D721Med (cell line): ENCODE data around the gene GARIN5B.

Experiments used
- DNase-seq: peaks from one replicate; pipeline ENCODE4 v3.0.0; 2011; ENCODE audit warnings: low spot score; ENCODE audit not compliant: insufficient read length
- FAIRE-seq: peaks from 2 replicates; lab custom pipeline; 2011; peaks lifted over from hg19 to GRCh38; lab: Jason Lieb, UNC
- TF ChIP-seq, protein P1 (sequence below): IDR thresholded peaks from 2 replicates; pipeline ENCODE4 v1.5.1; 2012; ENCODE audit warnings: mild to moderate bottlenecking, control low read depth; ENCODE audit not compliant: insufficient read depth; ENCODE audit errors: missing control alignments

The GARIN5B gene

DNA sequence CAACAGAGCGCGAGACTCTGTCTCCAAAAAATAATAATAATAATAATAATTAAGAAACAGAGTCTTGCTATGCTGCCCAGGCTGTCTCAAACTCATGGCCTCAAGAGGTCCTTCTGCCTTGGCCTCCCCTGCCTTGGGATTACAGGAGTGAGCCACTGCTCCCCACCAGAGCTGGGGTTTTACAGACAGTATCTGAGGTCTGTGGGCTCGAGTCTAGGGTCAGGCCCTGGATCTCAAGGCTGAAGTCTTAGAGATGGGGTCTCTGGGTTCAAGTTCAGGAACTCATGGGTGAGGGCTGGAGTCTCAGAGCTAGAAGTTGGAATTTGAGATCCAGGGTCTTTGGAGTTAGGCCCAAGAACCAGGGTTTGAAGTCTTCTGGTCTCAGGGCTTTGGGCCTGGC lies 3.7 kb upstream of the GARIN5B start:
- no peak for FAIRE-seq
- TF ChIP-seq, protein P1, sequence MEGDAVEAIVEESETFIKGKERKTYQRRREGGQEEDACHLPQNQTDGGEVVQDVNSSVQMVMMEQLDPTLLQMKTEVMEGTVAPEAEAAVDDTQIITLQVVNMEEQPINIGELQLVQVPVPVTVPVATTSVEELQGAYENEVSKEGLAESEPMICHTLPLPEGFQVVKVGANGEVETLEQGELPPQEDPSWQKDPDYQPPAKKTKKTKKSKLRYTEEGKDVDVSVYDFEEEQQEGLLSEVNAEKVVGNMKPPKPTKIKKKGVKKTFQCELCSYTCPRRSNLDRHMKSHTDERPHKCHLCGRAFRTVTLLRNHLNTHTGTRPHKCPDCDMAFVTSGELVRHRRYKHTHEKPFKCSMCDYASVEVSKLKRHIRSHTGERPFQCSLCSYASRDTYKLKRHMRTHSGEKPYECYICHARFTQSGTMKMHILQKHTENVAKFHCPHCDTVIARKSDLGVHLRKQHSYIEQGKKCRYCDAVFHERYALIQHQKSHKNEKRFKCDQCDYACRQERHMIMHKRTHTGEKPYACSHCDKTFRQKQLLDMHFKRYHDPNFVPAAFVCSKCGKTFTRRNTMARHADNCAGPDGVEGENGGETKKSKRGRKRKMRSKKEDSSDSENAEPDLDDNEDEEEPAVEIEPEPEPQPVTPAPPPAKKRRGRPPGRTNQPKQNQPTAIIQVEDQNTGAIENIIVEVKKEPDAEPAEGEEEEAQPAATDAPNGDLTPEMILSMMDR = no peak

DNA sequence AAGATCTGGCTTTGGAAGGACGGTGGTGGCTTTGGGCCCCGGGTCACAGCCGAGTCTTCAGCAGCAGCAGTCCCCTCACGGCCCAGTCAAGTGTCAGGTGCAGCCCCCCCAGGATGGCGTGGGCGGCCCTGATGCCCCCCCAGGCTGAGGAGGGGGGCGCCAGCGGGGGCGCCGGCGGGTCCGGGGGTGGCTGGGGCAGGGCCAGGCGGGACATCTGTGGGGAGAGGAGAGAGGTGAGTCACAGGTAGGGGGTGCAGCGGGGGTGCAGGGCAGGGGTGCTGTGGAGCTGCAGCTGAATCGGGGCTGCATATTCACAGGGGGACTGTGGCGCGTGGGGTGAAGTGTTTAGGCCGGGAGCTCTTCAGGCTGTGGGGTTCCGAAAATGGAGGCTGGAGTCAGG lies 2.9 kb upstream of the GARIN5B start:
- no peak for DNase-seq
- FAIRE-seq = no peak
- TF ChIP-seq, protein P1 = no peak

More for the DNA sequence above, 3.7 kb upstream of the GARIN5B start:
- DNase-seq = no peak

DNA sequence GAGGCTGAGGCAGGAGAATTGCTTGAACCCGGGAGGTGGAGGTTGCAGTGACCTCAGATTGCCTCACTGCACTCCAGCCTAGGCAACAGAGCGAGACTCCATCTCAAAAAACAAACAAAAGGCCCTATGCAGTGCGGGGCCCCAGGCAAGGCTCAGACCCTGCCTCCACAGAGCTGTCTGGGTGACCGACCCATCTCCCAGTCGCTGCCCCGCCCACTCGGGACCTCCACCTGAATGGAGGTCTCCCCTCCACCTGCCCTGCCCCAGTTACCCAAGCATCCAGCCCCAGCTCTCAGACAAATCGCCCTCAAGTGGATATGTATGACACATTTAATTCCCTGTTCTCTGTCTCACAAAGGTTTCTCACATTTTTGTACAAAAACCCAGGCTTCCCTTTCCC lies 2.2 kb upstream of the GARIN5B start:
- no peak for DNase-seq
- TF ChIP-seq, protein P1 = no peak
- no peak for FAIRE-seq

DNA sequence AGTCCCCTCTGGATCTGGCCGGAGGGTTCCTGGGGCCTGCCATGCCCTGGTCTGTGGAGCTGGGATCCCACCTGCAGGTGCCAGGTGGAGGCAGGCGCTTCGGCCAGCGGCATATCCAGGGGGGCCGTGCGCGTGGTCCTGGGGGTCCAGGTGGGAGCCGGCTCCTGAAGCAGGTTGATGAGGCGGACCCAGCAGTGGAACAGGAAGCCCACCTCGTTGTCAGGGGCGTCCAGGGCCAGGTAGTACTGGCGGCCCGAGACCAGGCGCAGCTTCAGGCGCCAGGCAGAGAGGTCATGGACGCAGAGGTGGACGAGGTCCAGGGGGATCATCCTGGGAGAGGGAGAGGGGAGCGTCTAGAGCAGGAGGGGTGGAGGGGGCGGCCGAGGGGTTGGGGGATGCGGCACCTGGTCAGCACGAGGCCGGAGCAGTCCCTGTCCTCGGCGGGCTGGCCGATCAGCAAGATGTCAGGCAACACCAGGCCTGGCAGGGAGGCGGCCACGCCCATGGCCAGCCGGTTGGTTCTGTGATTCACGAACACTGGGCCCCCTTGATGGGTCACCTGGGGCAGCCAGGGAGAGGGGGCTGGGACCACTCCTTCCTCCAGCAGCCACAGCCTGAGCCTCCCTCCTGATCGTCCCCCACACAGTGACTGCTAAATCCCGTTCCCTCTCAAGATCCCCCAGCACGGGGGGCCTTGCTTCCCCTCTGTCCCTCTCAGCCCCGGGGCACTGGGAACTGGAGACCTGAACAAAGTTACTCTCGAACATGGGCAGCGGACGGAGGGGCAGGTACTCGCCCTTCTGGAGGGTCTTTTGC lies 678 bp downstream of the GARIN5B start:
- DNase-seq (no peak), FAIRE-seq (no peak)
- TF ChIP-seq, protein P1 = no peak

DNA sequence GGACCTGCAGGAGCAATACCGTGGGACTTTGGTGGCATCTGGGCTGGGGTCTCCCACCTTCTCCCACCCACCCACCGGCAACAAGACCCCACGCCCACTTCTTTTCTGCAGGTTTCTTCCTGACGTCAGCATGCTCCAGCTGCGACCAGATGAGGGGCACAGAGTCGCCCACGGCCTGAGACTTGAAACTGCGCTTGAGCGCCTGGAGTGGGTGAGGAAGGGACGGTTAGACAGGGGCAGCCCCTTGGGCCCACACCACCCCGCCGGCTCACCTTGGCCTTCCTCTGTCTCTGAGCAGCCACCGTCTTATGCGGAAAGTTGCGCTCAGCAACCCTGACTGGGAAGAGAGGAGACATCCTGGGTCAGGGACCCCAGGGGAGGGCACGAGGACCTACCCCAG lies 2.2 kb downstream of the GARIN5B start:
- no peak for FAIRE-seq
- TF ChIP-seq, protein P1 = no peak
- no peak for DNase-seq

DNA sequence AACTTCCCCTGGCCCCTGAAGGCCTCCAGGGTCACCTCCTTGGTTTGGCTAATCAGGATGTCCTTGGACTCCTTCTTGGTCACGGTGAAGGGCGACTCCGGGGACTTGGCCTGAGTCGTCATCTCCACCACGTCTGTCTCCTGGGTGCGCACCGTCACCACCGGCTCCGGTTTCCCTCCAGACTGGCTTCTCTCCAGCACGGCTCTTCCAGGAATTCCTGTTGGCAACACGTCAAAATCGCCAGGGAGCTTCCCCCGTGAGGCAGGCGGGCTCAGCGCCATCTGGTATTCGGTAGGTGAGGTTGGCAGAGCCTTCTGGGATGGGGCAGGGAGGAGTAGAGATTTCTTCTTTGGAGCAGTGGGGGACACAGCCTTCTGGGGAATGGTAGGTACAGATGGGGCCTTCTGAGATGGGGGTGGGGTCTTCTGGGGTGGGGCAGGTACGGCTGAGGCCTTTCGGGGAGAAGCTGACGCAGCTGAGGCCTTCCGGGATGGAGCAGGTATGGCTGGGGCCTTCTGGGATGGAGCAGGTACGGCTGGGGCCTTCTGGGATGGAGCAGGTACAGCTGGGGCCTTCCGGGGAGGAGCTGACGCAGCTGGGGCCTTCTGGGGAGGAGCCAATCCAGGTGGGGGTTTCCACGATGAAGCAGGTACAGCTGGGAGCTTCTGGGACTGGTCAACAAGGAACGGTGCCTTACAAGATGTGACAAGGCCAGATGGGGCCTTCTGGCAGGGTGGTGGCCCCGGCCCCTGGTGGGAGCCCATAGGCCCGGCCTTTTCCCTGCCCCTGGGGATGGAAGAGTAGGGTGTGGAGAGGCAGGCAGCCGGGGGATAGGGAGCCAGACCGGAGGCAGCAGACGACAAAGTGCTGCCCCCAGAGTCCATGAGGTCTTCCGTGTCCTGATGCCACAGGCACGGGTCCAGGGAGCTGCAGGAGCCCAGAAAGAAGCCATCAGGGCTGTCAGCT lies 3.8 kb downstream of the GARIN5B start:
- DNase-seq (no peak), FAIRE-seq (no peak)
- TF ChIP-seq, protein P1 = no peak
